HG03565 (cell line): ENCODE measurements around the gene CEACAM4.
"Not testable (repeated sequence)": the region's sequence is repeated elsewhere in the genome, so short reads cannot be mapped to it uniquely, and the experiment has no call there.

ENCODE experiments used
- ATAC-seq: cut with Tn5 transposase; IDR thresholded peaks from one replicate; pipeline ENCODE4 v1.9.1; 2021; ENCODE audit warnings: mild to moderate bottlenecking, moderate library complexity; ENCODE audit not compliant: unreplicated experiment

The CEACAM4 gene

GRCh38 chr19:41586064-41586463 lies 40.8 kb downstream of the CEACAM4 start:
- no peak for ATAC-seq

- no peak for ATAC-seq
These were observed 41.9 kb downstream of the CEACAM4 start for GRCh38 chr19:41584931-41585330.

- no peak for ATAC-seq
These were observed 42.5 kb downstream of the CEACAM4 start for GRCh38 chr19:41584260-41584810.

GRCh38 chr19:41582577-41583182 lies 44.2 kb downstream of the CEACAM4 start:
- ATAC-seq: not testable (repeated sequence)

- ATAC-seq: not testable (repeated sequence)
These were observed 45.8 kb downstream of the CEACAM4 start for GRCh38 chr19:41581068-41581467.

GRCh38 chr19:41578886-41579285 lies 48.0 kb downstream of the CEACAM4 start:
- no peak for ATAC-seq

GRCh38 chr19:41577833-41578232 lies 49.0 kb downstream of the CEACAM4 start:
- no peak for ATAC-seq

GRCh38 chr19:41577144-41577830 lies 49.6 kb downstream of the CEACAM4 start:
- ATAC-seq: no peak

- ATAC-seq: no peak
These were observed 50.9 kb downstream of the CEACAM4 start, which contains the start of gene CEACAM21 for GRCh38 chr19:41575998-41576397. Gene CEACAM21, plus strand, starts transcription at chr19:41576166. Its CDS starts 109 bp downstream, at chr19:41576275.

GRCh38 chr19:41570639-41571112 lies 56.2 kb downstream of the CEACAM4 start:
- ATAC-seq: no peak

- no peak for ATAC-seq
These were observed 56.7 kb downstream of the CEACAM4 start for GRCh38 chr19:41570179-41570578.

GRCh38 chr19:41569481-41570150 lies 57.3 kb downstream of the CEACAM4 start:
- ATAC-seq: no peak
